ENCODE measurements around the gene CDH4.

GRCh38 chr20:61295249-61295648 lies 43.2 kb downstream of the CDH4 start:
- TF ChIP-seq CTCF (IDR thresholded peaks at IDR 0.05): no peak
- no peak for TF ChIP-seq POLR2A (IDR thresholded peaks at IDR 0.05)
